IMR-90 (cell line): ENCODE results near the gene PRKAG2. TPM values are rescaled to one million over a fixed set of nuclear protein-coding genes. Genes with fewer than 3 reads are reported as not detected.

Experiments
- ATAC-seq: fragments of 200-7000 bp; cut with Tn5 transposase; 2 replicates; pipeline ENCODE4 v1.9.1; 2020; ENCODE audit warnings: low read depth, mild to moderate bottlenecking, moderate library complexity
- BruUV-seq: library from RNA; stranded (reverse); fragments of 400-500 nt; replicated peaks from 2 replicates; lab custom pipeline; 2021; lab: Mats Ljungman, UMichigan
- CTCF ChIA-PET: fragments of 300-600 bp; formaldehyde crosslinking; extraction: SDS; loops from one replicate; lab custom pipeline; 2021; ENCODE audit warnings: antibody characterized with exemption; lab: Yijun Ruan, JAX
- POLR2A ChIA-PET: fragments of 300-600 bp; sonication (Branson Sonifier 250); formaldehyde crosslinking; loops from one replicate; lab custom pipeline; 2022; ENCODE audit warnings: antibody characterized with exemption; ENCODE audit not compliant: unreplicated experiment; lab: Charles Lee
- DNase-seq: peaks from one replicate; pipeline ENCODE4 v3.0.0; 2013
- H2AFZ ChIP-seq: replicated peaks from 2 replicates; pipeline ENCODE3; 2013; ENCODE audit warnings: low read length, mild to moderate bottlenecking; ENCODE audit not compliant: poor library complexity
- H2AK5ac ChIP-seq: 2 replicates; pipeline ENCODE4 v1.6.1; 2013; ENCODE audit warnings: low read depth, low read length, inconsistent platforms
- H2AK9ac ChIP-seq: replicated peaks from 2 replicates; pipeline ENCODE3; 2013; ENCODE audit warnings: mild to moderate bottlenecking, low read depth, low read length, moderate library complexity; ENCODE audit not compliant: poor library complexity
- H2BK120ac ChIP-seq: 2 replicates; pipeline ENCODE4 v1.6.1; 2013; ENCODE audit warnings: low read depth, low read length, inconsistent platforms
- H2BK15ac ChIP-seq: 3 replicates; pipeline ENCODE4 v1.6.1; 2013; ENCODE audit warnings: low read depth, low read length, inconsistent platforms
- H2BK20ac ChIP-seq: 2 replicates; pipeline ENCODE4 v1.6.1; 2013; ENCODE audit warnings: low read depth, mild to moderate bottlenecking, inconsistent platforms, low read length, moderate library complexity
- H2BK5ac ChIP-seq: 2 replicates; pipeline ENCODE4 v1.6.1; 2013; ENCODE audit warnings: mild to moderate bottlenecking, low read depth, low read length, inconsistent platforms; ENCODE audit not compliant: poor library complexity, severe bottlenecking
- H3K14ac ChIP-seq: replicated peaks from 2 replicates; pipeline ENCODE4 v1.6.1; 2013; ENCODE audit warnings: low read depth, low read length, inconsistent platforms
- H3K18ac ChIP-seq: 2 replicates; pipeline ENCODE4 v1.6.1; 2013; ENCODE audit warnings: low read depth, low read length, control low read depth
- H3K23ac ChIP-seq: 2 replicates; pipeline ENCODE4 v1.6.1; 2013; ENCODE audit warnings: low read depth, low read length, inconsistent platforms
- H3K27ac ChIP-seq: 2 replicates; pipeline ENCODE4 v1.5.1; 2013; ENCODE audit warnings: mild to moderate bottlenecking, control low read depth, low read length; ENCODE audit not compliant: insufficient read depth
- H3K27me3 ChIP-seq: 2 replicates; pipeline ENCODE4 v1.6.1; 2013; ENCODE audit warnings: low read length; ENCODE audit not compliant: control insufficient read depth, insufficient read depth
- H3K36me3 ChIP-seq: 2 replicates; pipeline ENCODE4 v1.6.1; 2013; ENCODE audit warnings: low read length, mixed read lengths; ENCODE audit not compliant: control insufficient read depth, insufficient read depth
- H3K4ac ChIP-seq: 2 replicates; pipeline ENCODE4 v1.6.1; 2013; ENCODE audit warnings: low read depth, low read length, inconsistent platforms
- H3K4me1 ChIP-seq: 2 replicates; pipeline ENCODE4 v1.6.1; 2013; ENCODE audit warnings: low read length, mixed read lengths; ENCODE audit not compliant: control insufficient read depth, insufficient read depth
- H3K4me2 ChIP-seq: 2 replicates; pipeline ENCODE4 v1.6.1; 2013; ENCODE audit warnings: low read depth, mild to moderate bottlenecking, control low read depth, low read length, moderate library complexity
- H3K4me3 ChIP-seq: 2 replicates; pipeline ENCODE4 v1.5.1; 2013; ENCODE audit warnings: low read depth, mild to moderate bottlenecking, control low read depth, low read length, moderate library complexity; ENCODE audit not compliant: insufficient read depth
- H3K56ac ChIP-seq: 2 replicates; pipeline ENCODE4 v1.6.1; 2013; ENCODE audit warnings: low read length, inconsistent platforms; ENCODE audit not compliant: insufficient read depth; ENCODE audit errors: extremely low read depth
- H3K79me1 ChIP-seq, 2 experiments: 2 replicates each; pipeline ENCODE4 v1.6.1; 2013; ENCODE audit warnings: low read length in 2 of 2, inconsistent platforms in 1 of 2, low read depth in 1 of 2
- H3K9ac ChIP-seq: 2 replicates; pipeline ENCODE4 v1.6.1; 2013; ENCODE audit warnings: low read depth, low read length, control low read depth
- H3K9me1 ChIP-seq: 2 replicates; pipeline ENCODE4 v1.6.1; 2013; ENCODE audit warnings: low read length, inconsistent platforms; ENCODE audit not compliant: insufficient read depth
- H3K9me3 ChIP-seq: 2 replicates; pipeline ENCODE4 v1.6.1; 2013; ENCODE audit warnings: low read length; ENCODE audit not compliant: control insufficient read depth, insufficient read depth
- H4K20me1 ChIP-seq: 2 replicates; pipeline ENCODE4 v1.6.1; 2013; ENCODE audit warnings: low read length, inconsistent platforms; ENCODE audit not compliant: insufficient read depth
- H4K5ac ChIP-seq: 2 replicates; pipeline ENCODE4 v1.6.1; 2013; ENCODE audit warnings: mild to moderate bottlenecking, low read depth, low read length, control low read depth
- H4K8ac ChIP-seq, 2 experiments: 2 replicates each; pipeline ENCODE4 v1.6.1; 2013; ENCODE audit warnings: low read depth in 2 of 2, low read length in 2 of 2, control low read depth in 1 of 2, inconsistent platforms in 1 of 2
- H4K91ac ChIP-seq: 2 replicates; pipeline ENCODE4 v1.6.1; 2013; ENCODE audit warnings: low read depth, low read length, inconsistent platforms; ENCODE audit not compliant: insufficient read depth
- CEBPB ChIP-seq: IDR thresholded peaks from 2 replicates; pipeline ENCODE4 v1.6.1; 2012; ENCODE audit warnings: low read depth, low read length, improper control_type of control experiment
- CHD1 ChIP-seq: IDR thresholded peaks from 2 replicates; pipeline ENCODE4 v1.6.1; 2012; ENCODE audit warnings: low read depth, low read length, improper control_type of control experiment
- ELK1 ChIP-seq: fragments of 150-350 bp; IDR thresholded peaks from 2 replicates; pipeline ENCODE4 v1.6.1; 2016; ENCODE audit warnings: low read depth, mild to moderate bottlenecking, low read length, moderate library complexity, borderline replicate concordance
- MAFK ChIP-seq: IDR thresholded peaks from 2 replicates; pipeline ENCODE4 v1.6.1; 2012; ENCODE audit warnings: low read depth, low read length, improper control_type of control experiment
- NFE2L2 ChIP-seq: fragments of 150-350 bp; IDR thresholded peaks from 2 replicates; pipeline ENCODE4 v1.6.1; 2016; ENCODE audit warnings: low read depth, mild to moderate bottlenecking, low read length
- RCOR1 ChIP-seq: IDR thresholded peaks from 2 replicates; pipeline ENCODE4 v1.6.1; 2012; ENCODE audit warnings: mild to moderate bottlenecking, low read length, improper control_type of control experiment; ENCODE audit not compliant: insufficient replicate concordance
- WGBS, 2 experiments: methylation state at CpG; one replicate each; pipeline versions ENCODE4 v1.1.5 to v1.1.7; 2013; ENCODE audit warnings: missing lambda C conversion rate in 2 of 2; ENCODE audit not compliant: insufficient read length in 1 of 2; ENCODE audit errors: extremely low coverage in 2 of 2; 5-methylcytosine and 5-hydroxymethylcytosine counted together
- dilution Hi-C: fragments of 300-500 bp; cut with HindIII; formaldehyde crosslinking; loops from one replicate; pipeline ENCODE4 v1.14.3; 2018; ENCODE audit warnings: low sequenced_read_pairs; ENCODE audit not compliant: unreplicated experiment
- in situ Hi-C: fragments of 300-500 bp; cut with MboI; formaldehyde crosslinking; loops from 3 replicates; pipeline ENCODE4 v1.14.3; 2019; ENCODE audit warnings: low sequenced_read_pairs, inconsistent platforms, mixed read lengths
- intact Hi-C: fragments of 100-400 bp; cut with micrococcal nuclease; formaldehyde crosslinking; loops from 2 replicates; pipeline ENCODE4 v1.10.0; 2022
- polyA plus RNA-seq, 3 experiments: library from polyadenylated mRNA; depleted of rRNA; stranded (reverse); fragments of >200 nt; gene quantifications; 2 replicates each; pipeline ENCODE4 v1.2.3, GENCODE V29; 2012; ENCODE audit warnings: low replicate concordance in 1 of 3
- total RNA-seq: library from RNA; depleted of rRNA; stranded (reverse); fragments of >200 nt; gene quantifications from 2 replicates; pipeline ENCODE4 v1.2.3, GENCODE V29; 2012
- TF ChIP-seq, protein P1 (sequence below): conservative IDR thresholded peaks from 2 replicates; pipeline ENCODE4 v1.5.1; 2012; ENCODE audit warnings: mild to moderate bottlenecking, low read depth, low read length, improper control_type of control experiment

PRKAG2 gene
- total and polyA plus RNA-seq, 2 of the 4 experiments (the other 2 are of a cell fraction), result 15.4 to 21.6 TPM

DNA sequence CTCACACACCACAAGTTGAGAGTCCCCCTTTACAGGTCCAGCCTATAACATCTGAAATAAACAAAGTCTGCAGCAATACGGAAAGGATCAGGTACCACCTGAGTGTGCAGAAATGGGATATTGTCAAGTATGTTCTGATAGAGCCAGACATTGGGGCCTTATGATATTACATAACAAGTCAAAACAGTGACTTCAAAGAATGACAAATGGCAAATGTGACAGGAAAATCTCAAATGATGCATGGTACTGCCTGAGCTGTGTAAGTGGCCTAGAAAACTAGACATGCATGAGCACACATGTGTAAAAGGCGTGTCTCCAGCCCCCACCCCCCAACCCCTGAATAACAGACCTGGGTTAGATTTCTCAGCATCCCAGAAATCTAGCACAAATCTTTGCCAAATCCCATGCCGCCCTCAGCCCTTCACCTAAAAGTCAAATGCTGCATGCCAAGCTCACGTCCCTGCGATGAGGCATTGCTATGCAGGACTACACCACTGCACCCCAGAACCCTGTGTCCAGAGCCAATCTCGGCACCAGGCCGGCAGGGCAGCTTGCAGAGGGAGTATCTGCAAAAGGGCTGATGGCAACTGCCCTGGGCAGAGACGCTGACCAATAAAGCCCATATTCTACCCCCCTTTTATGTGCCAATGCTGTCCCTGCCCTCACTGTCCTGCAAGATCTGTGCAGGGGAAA is 58.8 kb downstream of the PRKAG2 start (continued):
- TF ChIP-seq ELK1, result no peak

DNA sequence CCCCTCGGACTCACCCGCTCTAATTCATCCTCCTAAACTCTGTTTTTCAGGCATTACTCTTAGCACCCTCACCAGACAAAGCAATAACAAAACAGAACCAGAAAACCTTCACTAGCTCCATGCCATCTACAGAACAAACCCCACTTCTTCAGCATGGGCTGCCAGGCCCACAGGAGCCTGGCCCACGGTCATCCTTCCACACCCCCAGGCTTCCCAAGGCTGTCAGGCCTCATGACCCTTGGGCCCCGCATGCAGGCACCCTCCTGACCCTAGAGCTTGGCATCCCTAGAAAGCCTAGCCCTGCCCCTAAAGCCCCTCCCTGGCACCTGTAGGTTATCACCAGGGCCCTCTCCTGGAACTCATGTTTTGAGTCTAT is 59.6 kb downstream of the PRKAG2 start:
- Histone ChIP-seq H3K23ac (no peak overlapping the region), H2AFZ (no peak overlapping the region), H2BK120ac (no peak overlapping the region), H3K4me2 (no peak overlapping the region), H3K9me1 (no peaks in the 10 kb centered on the region), H3K18ac (no peak overlapping the region), H2AK9ac (no peak overlapping the region), H3K27me3 (peaks cover 70% of the 10 kb centered on the region), H2BK20ac (no peak overlapping the region), H3K56ac (no peak overlapping the region), H3K9me3 (no peaks in the 10 kb centered on the region), H3K79me1 (no peaks in the 10 kb centered on the region), H3K27ac (no peak overlapping the region), H3K36me3 (no peaks in the 10 kb centered on the region), H3K4ac (no peak overlapping the region), H4K5ac (no peak overlapping the region), H3K4me1 (no peaks in the 10 kb centered on the region), H3K4me3 (no peak overlapping the region), H2BK15ac (no peak overlapping the region), H4K8ac (no peak overlapping the region), H2AK5ac (no peak overlapping the region), H4K91ac (no peak overlapping the region), H3K9ac (no peak overlapping the region), H2BK5ac (no peak overlapping the region), H4K20me1 (no peaks in the 10 kb centered on the region), H3K14ac (no peak overlapping the region)
- in situ Hi-C loops (no loop called here), dilution Hi-C loops (no loop called here), intact Hi-C loops (no loop called here)
- WGBS, 2 experiments, result no CpG with 5 or more reads among the region's 4 CpGs
- no TSS peak for BruUV-seq
- ATAC-seq (no peak), DNase-seq (no peak)
- POLR2A ChIA-PET, result no interaction called here
- TF ChIP-seq, protein P1, sequence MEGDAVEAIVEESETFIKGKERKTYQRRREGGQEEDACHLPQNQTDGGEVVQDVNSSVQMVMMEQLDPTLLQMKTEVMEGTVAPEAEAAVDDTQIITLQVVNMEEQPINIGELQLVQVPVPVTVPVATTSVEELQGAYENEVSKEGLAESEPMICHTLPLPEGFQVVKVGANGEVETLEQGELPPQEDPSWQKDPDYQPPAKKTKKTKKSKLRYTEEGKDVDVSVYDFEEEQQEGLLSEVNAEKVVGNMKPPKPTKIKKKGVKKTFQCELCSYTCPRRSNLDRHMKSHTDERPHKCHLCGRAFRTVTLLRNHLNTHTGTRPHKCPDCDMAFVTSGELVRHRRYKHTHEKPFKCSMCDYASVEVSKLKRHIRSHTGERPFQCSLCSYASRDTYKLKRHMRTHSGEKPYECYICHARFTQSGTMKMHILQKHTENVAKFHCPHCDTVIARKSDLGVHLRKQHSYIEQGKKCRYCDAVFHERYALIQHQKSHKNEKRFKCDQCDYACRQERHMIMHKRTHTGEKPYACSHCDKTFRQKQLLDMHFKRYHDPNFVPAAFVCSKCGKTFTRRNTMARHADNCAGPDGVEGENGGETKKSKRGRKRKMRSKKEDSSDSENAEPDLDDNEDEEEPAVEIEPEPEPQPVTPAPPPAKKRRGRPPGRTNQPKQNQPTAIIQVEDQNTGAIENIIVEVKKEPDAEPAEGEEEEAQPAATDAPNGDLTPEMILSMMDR, result no peak
- TF ChIP-seq CHD1 (no peak), NFE2L2 (no peak), CEBPB (no peak), RCOR1 (no peak), MAFK (no peak)
- CTCF ChIA-PET, result no interaction called here
